CD4-positive, alpha-beta T cell (primary cell): Measurements from ENCODE around the gene GLIS1. TPM values are rescaled to one million over a fixed set of nuclear protein-coding genes. Genes with fewer than 3 reads are reported as not detected.

Experiments used
- ATAC-seq: fragments of 200-7000 bp; cut with Tn5 transposase; one replicate; pipeline ENCODE4 v1.10.0; 2022; ENCODE audit warnings: mild to moderate bottlenecking; ENCODE audit not compliant: poor library complexity
- CTCF ChIA-PET: fragments of 350-600 bp; sonication (Branson Sonifier 250); formaldehyde crosslinking; loops from one replicate; lab custom pipeline; 2021; ENCODE audit warnings: antibody characterized with exemption, inconsistent platforms; lab: Charles Lee
- POLR2A ChIA-PET: fragments of 350-600 bp; sonication (Branson Sonifier 250); formaldehyde crosslinking; loops from one replicate; lab custom pipeline; 2021; ENCODE audit warnings: antibody characterized with exemption, inconsistent platforms; lab: Charles Lee
- DNase-seq, 14 experiments: peaks; one replicate each; pipeline ENCODE4 v3.0.0-alpha.2; 2013 to 2020; ENCODE audit warnings: mixed read lengths in 2 of 14
- H3K27ac ChIP-seq, 2 donors: one replicate each; pipeline versions ENCODE4 v1.5.1 to v1.7.0; 2013; ENCODE audit warnings: low read length in 2 of 2, low read depth in 1 of 2, mild to moderate bottlenecking in 1 of 2
- H3K27me3 ChIP-seq, 2 experiments: 1 replicate in 1 of 2; 2 replicates in 1 of 2; pipeline versions ENCODE4 v1.6.1 to v1.7.0; 2013; ENCODE audit warnings: low read length in 2 of 2, control low read depth in 1 of 2, mild to moderate bottlenecking in 1 of 2, moderate library complexity in 1 of 2; ENCODE audit not compliant: insufficient read depth in 2 of 2, control insufficient read depth in 1 of 2
- H3K36me3 ChIP-seq: one replicate; pipeline ENCODE4 v1.6.1; 2013; ENCODE audit warnings: low read length, control low read depth; ENCODE audit not compliant: insufficient read depth
- H3K4me1 ChIP-seq: one replicate; pipeline ENCODE4 v1.6.1; 2013; ENCODE audit warnings: low read length, control low read depth; ENCODE audit not compliant: insufficient read depth
- H3K4me3 ChIP-seq: one replicate; pipeline ENCODE4 v1.5.1; 2013; ENCODE audit warnings: mild to moderate bottlenecking, low read length, moderate library complexity
- H3K9me3 ChIP-seq, 2 experiments: 1 replicate in 1 of 2; 2 replicates in 1 of 2; pipeline versions ENCODE4 v1.6.1 to v1.7.0; 2013; ENCODE audit warnings: low read length in 2 of 2, mild to moderate bottlenecking in 2 of 2, control low read depth in 1 of 2, moderate library complexity in 1 of 2; ENCODE audit not compliant: control insufficient read depth in 1 of 2, insufficient read depth in 1 of 2
- H3K27ac Mint-ChIP-seq: one replicate; pipeline ENCODE4 v1.8.0; 2020; ENCODE audit warnings: mixed read lengths
- H3K27me3 Mint-ChIP-seq: one replicate; pipeline ENCODE4 v1.8.0; 2021; ENCODE audit warnings: mixed read lengths
- H3K36me3 Mint-ChIP-seq: one replicate; pipeline ENCODE4 v1.8.0; 2021; ENCODE audit warnings: low read depth, mixed read lengths
- H3K4me1 Mint-ChIP-seq: one replicate; pipeline ENCODE4 v1.8.0; 2021; ENCODE audit warnings: low read depth, mixed read lengths
- H3K4me3 Mint-ChIP-seq: one replicate; pipeline ENCODE4 v1.8.0; 2020; ENCODE audit warnings: mild to moderate bottlenecking, mixed read lengths
- H3K9me3 Mint-ChIP-seq: one replicate; pipeline ENCODE4 v1.8.0; 2020; ENCODE audit warnings: mixed read lengths
- CTCF ChIP-seq: fragments of 200-600 bp; IDR thresholded peaks from one replicate; pipeline ENCODE4 v1.8.0; 2022; ENCODE audit warnings: antibody characterized with exemption, mild to moderate bottlenecking
- intact Hi-C, 2 experiments: fragments of 100-400 bp; cut with DNase I in 1 of 2; cut with micrococcal nuclease in 1 of 2; formaldehyde crosslinking; loops; one replicate each; pipeline versions ENCODE4 v1.15.1 to v1.9.0; 2023 to 2025; cut with DNase I, micrococcal nuclease
- total RNA-seq, 174 experiments: library from RNA in 2 of 174; stranded (reverse) in 2 of 174; gene quantifications; one replicate each; pipeline ENCODE4 v1.2.3 and lab custom pipeline; 2021 to 2026

Gene GLIS1
- total RNA-seq, 2 experiments from 2014 or later = not detected

- H3K4me3 ChIP-seq = no peak overlapping the region
- ATAC-seq (no peak), DNase-seq (no peak)
- Mint-ChIP-seq H3K4me1 (no peaks in the 10 kb centered on the region), H3K27me3 (no peaks in the 10 kb centered on the region), H3K36me3 (no peaks in the 10 kb centered on the region), H3K9me3 (no peaks in the 10 kb centered on the region), H3K27ac (no peak overlapping the region), H3K4me3 (no peak overlapping the region)
- H3K36me3 ChIP-seq = no peaks in the 10 kb centered on the region
- no peak overlapping the region for H3K27ac ChIP-seq
- TF ChIP-seq CTCF = no peak
- CTCF ChIA-PET = no interaction called here
- POLR2A ChIA-PET = no interaction called here
- H3K4me1 ChIP-seq = no peaks in the 10 kb centered on the region
- H3K9me3 ChIP-seq = no peaks in the 10 kb centered on the region
- no peaks in the 10 kb centered on the region for H3K27me3 ChIP-seq
- intact Hi-C loops = no loop called here
Measured at GRCh38 chr1:53520481-53520880, 218.5 kb downstream of the GLIS1 start.

GRCh38 chr1:53519421-53519820, 219.5 kb downstream of the GLIS1 start:
- intact Hi-C loops = no loop called here
- POLR2A ChIA-PET = no interaction called here
- ATAC-seq (no peak), DNase-seq (no peak)
- Histone ChIP-seq H3K9me3 (no peaks in the 10 kb centered on the region), H3K27ac (no peak overlapping the region), H3K4me3 (no peak overlapping the region), H3K4me1 (no peaks in the 10 kb centered on the region), H3K36me3 (no peaks in the 10 kb centered on the region), H3K27me3 (no peaks in the 10 kb centered on the region)
- no peaks in the 10 kb centered on the region for H3K36me3 Mint-ChIP-seq
- H3K4me1 Mint-ChIP-seq = no peaks in the 10 kb centered on the region
- no peaks in the 10 kb centered on the region for H3K9me3 Mint-ChIP-seq
- H3K4me3 Mint-ChIP-seq = no peak overlapping the region
- no peaks in the 10 kb centered on the region for H3K27me3 Mint-ChIP-seq
- CTCF ChIA-PET = no interaction called here
- TF ChIP-seq CTCF = no peak
- no peak overlapping the region for H3K27ac Mint-ChIP-seq

GRCh38 chr1:53518775-53519174, 220.2 kb downstream of the GLIS1 start:
- no peak for DNase-seq
- H3K36me3 Mint-ChIP-seq = no peaks in the 10 kb centered on the region
- no peaks in the 10 kb centered on the region for H3K4me1 Mint-ChIP-seq
- H3K27me3 ChIP-seq = no peaks in the 10 kb centered on the region
- no peaks in the 10 kb centered on the region for H3K9me3 Mint-ChIP-seq
- no peak overlapping the region for H3K27ac ChIP-seq
- no peak overlapping the region for H3K4me3 Mint-ChIP-seq
- intact Hi-C loops = no loop called here
- no peaks in the 10 kb centered on the region for H3K36me3 ChIP-seq
- H3K9me3 ChIP-seq = no peaks in the 10 kb centered on the region
- CTCF ChIA-PET = no interaction called here
- no peak for ATAC-seq
- no peak for TF ChIP-seq CTCF
- POLR2A ChIA-PET = no interaction called here
- no peaks in the 10 kb centered on the region for H3K4me1 ChIP-seq
- H3K27ac Mint-ChIP-seq = no peak overlapping the region
- no peaks in the 10 kb centered on the region for H3K27me3 Mint-ChIP-seq
- H3K4me3 ChIP-seq = no peak overlapping the region
